GM23248 (cell line): Measurements from ENCODE around the gene PNMA6E. TPM values are rescaled to one million over a fixed set of nuclear protein-coding genes. Genes with fewer than 3 reads are reported as not detected.

Experiments used
- DNase-seq: peaks from one replicate; pipeline ENCODE4 v3.0.0-alpha.2; 2015
- H2AFZ ChIP-seq: fragments of 200-600 bp; sonication (generic); 2 replicates; pipeline ENCODE4 v1.6.1; 2016; ENCODE audit warnings: antibody characterized with exemption
- H3F3A ChIP-seq: fragments of 200-600 bp; sonication (generic); 2 replicates; pipeline ENCODE4 v1.6.1; 2016; ENCODE audit warnings: mild to moderate bottlenecking, antibody characterized with exemption, mixed run types; ENCODE audit not compliant: insufficient read depth
- H3K27ac ChIP-seq: fragments of 200-600 bp; sonication (generic); 2 replicates; pipeline ENCODE4 v1.5.1; 2016; ENCODE audit warnings: mild to moderate bottlenecking
- H3K27me3 ChIP-seq: fragments of 200-600 bp; sonication (generic); replicated peaks from 2 replicates; pipeline ENCODE4 v1.6.1; 2016; ENCODE audit warnings: mild to moderate bottlenecking; ENCODE audit not compliant: insufficient read depth
- H3K36me3 ChIP-seq: fragments of 200-600 bp; sonication (generic); 2 replicates; pipeline ENCODE4 v1.6.1; 2016; ENCODE audit warnings: low read depth, mild to moderate bottlenecking
- H3K4me1 ChIP-seq: fragments of 200-600 bp; sonication (generic); 2 replicates; pipeline ENCODE4 v1.6.1; 2016; ENCODE audit warnings: mild to moderate bottlenecking; ENCODE audit not compliant: insufficient read depth
- H3K4me2 ChIP-seq: fragments of 200-600 bp; sonication (generic); one replicate; pipeline ENCODE4 v1.6.1; 2016; ENCODE audit warnings: mild to moderate bottlenecking; ENCODE audit not compliant: unreplicated experiment
- H3K4me3 ChIP-seq: fragments of 200-600 bp; sonication (generic); 2 replicates; pipeline ENCODE4 v1.5.1; 2016; ENCODE audit warnings: mild to moderate bottlenecking
- H3K79me2 ChIP-seq: fragments of 200-600 bp; sonication (generic); 2 replicates; pipeline ENCODE4 v1.6.1; 2016; ENCODE audit warnings: mild to moderate bottlenecking; ENCODE audit not compliant: insufficient read depth
- H3K9ac ChIP-seq: fragments of 200-600 bp; sonication (generic); 2 replicates; pipeline ENCODE4 v1.6.1; 2016; ENCODE audit warnings: mild to moderate bottlenecking
- H3K9me2 ChIP-seq: fragments of 200-600 bp; sonication (generic); 2 replicates; pipeline ENCODE4 v1.6.1; 2016; ENCODE audit warnings: mixed run types, mild to moderate bottlenecking, moderate library complexity; ENCODE audit not compliant: insufficient read depth
- H3K9me3 ChIP-seq: fragments of 200-600 bp; sonication (generic); one replicate; pipeline ENCODE4 v1.6.1; 2017; ENCODE audit warnings: low read depth
- H4K20me1 ChIP-seq: fragments of 200-600 bp; sonication (generic); 2 replicates; pipeline ENCODE4 v1.6.0; 2016; ENCODE audit not compliant: insufficient read depth
- EZH2 ChIP-seq: fragments of 200-600 bp; sonication (generic); IDR thresholded peaks from 2 replicates; pipeline ENCODE4 v1.6.1; 2018; ENCODE audit warnings: antibody characterized with exemption, mild to moderate bottlenecking; ENCODE audit not compliant: insufficient read depth, poor library complexity, severe bottlenecking
- EZH2phosphoT487 ChIP-seq: fragments of 200-600 bp; sonication (generic); IDR thresholded peaks from 2 replicates; pipeline ENCODE4 v1.6.1; 2018; ENCODE audit warnings: antibody characterized with exemption, moderate library complexity, mild to moderate bottlenecking, low read depth; ENCODE audit not compliant: insufficient read depth
- WGBS, 2 experiments: methylation state at CpG; one replicate each; pipeline ENCODE4 v1.1.6; 2015 to 2017; ENCODE audit warnings: low lambda C conversion rate in 2 of 2, low coverage in 1 of 2; ENCODE audit errors: missing lambda C conversion rate in 2 of 2; 5-methylcytosine and 5-hydroxymethylcytosine counted together
- in situ Hi-C: fragments of 300-500 bp; cut with MboI; formaldehyde crosslinking; loops from 2 replicates; pipeline ENCODE4 v1.15.0; 2020
- polyA plus RNA-seq: library from polyadenylated mRNA; unstranded; fragments of >200 nt; fragmentation: Nextera tagmentation; extraction: Ambion mirVana; gene quantifications from 2 replicates; pipeline ENCODE4 v1.2.1, GENCODE V29; 2016
- total RNA-seq: library from RNA; depleted of rRNA; stranded (reverse); fragments of >200 nt; shearing (Covaris generic); gene quantifications from 2 replicates; pipeline ENCODE4 v1.2.3, GENCODE V29; 2014

Gene PNMA6E
- total and polyA plus RNA-seq, 2 experiments from 2014 or later, result not detected

- WGBS, 2 experiments, result 53 to 75% methylated on average over 3 to 4 of the region's 5 CpGs
- Histone ChIP-seq H3K9me3 (no peaks in the 10 kb centered on the region), H3K27ac (no peak overlapping the region), H3K4me3 (no peak overlapping the region), H3K27me3 (no peaks in the 10 kb centered on the region), H3K4me1 (no peaks in the 10 kb centered on the region), H3F3A (no peaks in the 10 kb centered on the region), H4K20me1 (no peaks in the 10 kb centered on the region), H3K4me2 (no peak overlapping the region), H3K36me3 (no peaks in the 10 kb centered on the region), H3K79me2 (no peaks in the 10 kb centered on the region), H3K9me2 (no peaks in the 10 kb centered on the region), H2AFZ (no peak overlapping the region), H3K9ac (no peak overlapping the region)
- in situ Hi-C loops, result no loop called here
- no peak for DNase-seq
- TF ChIP-seq EZH2phosphoT487, result no peak
- TF ChIP-seq EZH2, result no peak
These were observed 25.6 kb downstream of the PNMA6E start for GRCh38 chrX:153375571-153375970.

DNA sequence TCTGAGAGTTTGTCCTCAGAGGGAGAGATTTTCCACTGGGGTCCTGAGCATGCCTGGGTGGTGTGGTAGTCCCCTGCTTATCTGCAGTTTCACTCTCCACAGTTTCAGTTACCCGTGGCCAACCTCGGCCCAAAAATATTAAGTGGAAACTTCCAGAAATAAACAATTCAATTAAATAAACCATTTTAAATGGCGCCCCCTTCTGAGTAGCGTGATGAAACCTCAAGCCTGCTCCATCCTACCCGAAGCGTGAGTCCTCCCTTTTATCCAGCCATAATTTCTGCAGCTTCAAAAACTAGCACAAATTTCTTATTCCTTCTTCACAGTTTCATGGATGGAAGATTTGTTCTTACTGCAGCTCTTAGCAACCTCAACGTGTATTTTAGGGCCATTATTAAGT, 26.7 kb downstream of the PNMA6E start:
- Histone ChIP-seq H3K27ac (no peak overlapping the region), H2AFZ (no peak overlapping the region), H3K27me3 (no peaks in the 10 kb centered on the region), H3K4me3 (no peak overlapping the region), H3K4me2 (no peak overlapping the region), H4K20me1 (no peaks in the 10 kb centered on the region), H3K36me3 (no peaks in the 10 kb centered on the region), H3K79me2 (no peaks in the 10 kb centered on the region), H3K9me3 (no peaks in the 10 kb centered on the region), H3K4me1 (no peaks in the 10 kb centered on the region), H3F3A (no peaks in the 10 kb centered on the region), H3K9me2 (no peaks in the 10 kb centered on the region), H3K9ac (no peak overlapping the region)
- DNase-seq, result no peak
- in situ Hi-C loops, result no loop called here
- 62% methylated on average over 7 of the region's 7 CpGs for WGBS, 2 experiments
- TF ChIP-seq EZH2, result no peak
- TF ChIP-seq EZH2phosphoT487, result no peak

DNA sequence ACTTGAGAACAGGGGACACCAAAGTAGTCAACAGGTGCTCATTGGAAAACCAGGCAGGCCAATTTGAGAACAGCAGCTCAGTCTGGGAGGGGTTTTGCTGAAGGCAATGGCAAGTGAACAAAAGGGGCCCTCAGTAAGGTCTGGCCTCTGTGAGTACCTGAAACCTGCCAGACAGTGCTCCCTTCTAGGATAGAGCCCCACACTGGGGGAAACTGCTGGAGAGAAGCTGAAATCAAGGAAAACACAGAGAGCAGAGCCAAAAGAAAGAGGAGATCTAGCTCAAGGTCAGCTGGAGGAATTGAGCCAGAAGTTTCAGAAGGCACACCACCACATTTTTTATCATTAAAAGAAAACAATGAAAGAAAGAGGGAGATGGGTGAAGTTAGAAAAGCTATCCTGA, 28.2 kb downstream of the PNMA6E start:
- Histone ChIP-seq H3K27me3 (no peaks in the 10 kb centered on the region), H3K4me3 (no peak overlapping the region), H3K79me2 (no peaks in the 10 kb centered on the region), H2AFZ (no peak overlapping the region), H3K9me3 (no peaks in the 10 kb centered on the region), H3K9me2 (no peaks in the 10 kb centered on the region), H3F3A (no peaks in the 10 kb centered on the region), H3K27ac (no peak overlapping the region), H3K9ac (no peak overlapping the region), H3K4me1 (no peaks in the 10 kb centered on the region), H3K4me2 (no peak overlapping the region), H4K20me1 (no peaks in the 10 kb centered on the region), H3K36me3 (no peaks in the 10 kb centered on the region)
- DNase-seq, result no peak
- in situ Hi-C loops, result no loop called here
- no peak for TF ChIP-seq EZH2phosphoT487
- no peak for TF ChIP-seq EZH2

DNA sequence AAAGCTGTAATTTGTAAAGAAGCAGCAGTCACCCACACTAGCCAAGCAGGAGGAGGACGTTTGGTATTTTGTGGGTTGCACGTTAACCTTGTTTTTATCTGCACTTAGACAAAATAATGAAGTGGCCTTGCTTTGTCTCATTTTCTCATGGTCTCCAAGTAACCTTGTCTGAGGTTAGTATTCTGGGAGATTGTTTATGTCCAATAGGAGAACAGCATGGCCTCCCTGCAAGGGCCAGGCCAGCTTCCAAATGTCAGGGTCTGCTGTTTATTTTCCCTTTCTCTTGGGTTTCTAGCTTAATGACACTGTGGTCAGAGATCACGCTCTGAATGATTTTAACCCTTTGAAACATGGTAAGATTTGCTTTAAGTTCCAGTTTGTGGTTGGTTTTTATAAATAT, 29.9 kb downstream of the PNMA6E start:
- Histone ChIP-seq H3K27me3 (no peaks in the 10 kb centered on the region), H3K79me2 (no peaks in the 10 kb centered on the region), H3F3A (no peaks in the 10 kb centered on the region), H3K9me2 (no peaks in the 10 kb centered on the region), H3K9ac (no peak overlapping the region), H4K20me1 (no peaks in the 10 kb centered on the region), H3K27ac (no peak overlapping the region), H3K4me3 (no peak overlapping the region), H3K9me3 (no peaks in the 10 kb centered on the region), H3K36me3 (no peaks in the 10 kb centered on the region), H3K4me1 (no peaks in the 10 kb centered on the region), H2AFZ (no peak overlapping the region), H3K4me2 (no peak overlapping the region)
- in situ Hi-C loops, result no loop called here
- WGBS, 2 experiments, result 64 to 65% methylated on average over 3 of the region's 3 CpGs
- TF ChIP-seq EZH2phosphoT487 (no peak), EZH2 (no peak)
- DNase-seq, result no peak

GRCh38 chrX:153370293-153371055, 30.7 kb downstream of the PNMA6E start:
- H3K79me2 ChIP-seq, result no peaks in the 10 kb centered on the region
- H4K20me1 ChIP-seq, result no peaks in the 10 kb centered on the region
- H3K4me2 ChIP-seq, result no peak overlapping the region
- no peak overlapping the region for H3K9ac ChIP-seq
- no peak for DNase-seq
- no peaks in the 10 kb centered on the region for H3K9me2 ChIP-seq
- 66 to 70% methylated on average over 8 of the region's 8 CpGs for WGBS, 2 experiments
- in situ Hi-C loops, result no loop called here
- H3K9me3 ChIP-seq, result no peaks in the 10 kb centered on the region
- no peaks in the 10 kb centered on the region for H3K4me1 ChIP-seq
- no peak overlapping the region for H2AFZ ChIP-seq
- H3K27ac ChIP-seq, result no peak overlapping the region
- no peak overlapping the region for H3K4me3 ChIP-seq
- H3K36me3 ChIP-seq, result no peaks in the 10 kb centered on the region
- H3K27me3 ChIP-seq, result no peaks in the 10 kb centered on the region
- H3F3A ChIP-seq, result no peaks in the 10 kb centered on the region
- no peak for TF ChIP-seq EZH2phosphoT487
- no peak for TF ChIP-seq EZH2
